ENCODE results near the gene SPATS2L. TPM values are rescaled to one million over a fixed set of nuclear protein-coding genes. Genes with fewer than 3 reads are reported as not detected.

Gene SPATS2L
- polyA plus RNA-seq, 2 of the 4 experiments (the other 2 are of a cell fraction) = 85.2 to 202 TPM

GRCh38 chr2:200471928-200472645, 165.6 kb downstream of the SPATS2L start:
- Histone ChIP-seq H3K4me1 (no peaks in the 10 kb centered on the region), H3K9me3 (no peaks in the 10 kb centered on the region), H3K4me3 (no peak overlapping the region), H3K4me2 (no peak overlapping the region), H3K27ac (peak overlapping the region in 1 of 2 experiments; percentile 56; a peak in 4 of 6 replicates)
- ChIA-PET POLR2A (no interaction called here), CTCF (interaction anchor here (0.6 to 6.4 kb wide), 34 partner anchors 10 to 502 kb away, joined by 3 to 76 read pairs (median 4); no protein-coding TSS in a partner anchor)
- TF ChIP-seq RCOR1 (IDR thresholded peaks at IDR 0.05; ENCODE audit: low read depth, low read length) (no peak), ESRRA (IDR thresholded peaks at IDR 0.05; ENCODE audit: borderline replicate concordance, low read length) (no peak), NR3C1 (IDR thresholded peaks at IDR 0.05) (no peak), HDAC2 (IDR thresholded peaks at IDR 0.05) (no peak)
- WGBS (ENCODE audit: missing lambda C conversion rate) = 81% methylated on average over 8 of the region's 8 CpGs
- ATAC-seq (no peak), DNase-seq (ENCODE audit: low read depth in 1 of 2, low spot score in 1 of 2) (no peak), FAIRE-seq (no peak)

DNA sequence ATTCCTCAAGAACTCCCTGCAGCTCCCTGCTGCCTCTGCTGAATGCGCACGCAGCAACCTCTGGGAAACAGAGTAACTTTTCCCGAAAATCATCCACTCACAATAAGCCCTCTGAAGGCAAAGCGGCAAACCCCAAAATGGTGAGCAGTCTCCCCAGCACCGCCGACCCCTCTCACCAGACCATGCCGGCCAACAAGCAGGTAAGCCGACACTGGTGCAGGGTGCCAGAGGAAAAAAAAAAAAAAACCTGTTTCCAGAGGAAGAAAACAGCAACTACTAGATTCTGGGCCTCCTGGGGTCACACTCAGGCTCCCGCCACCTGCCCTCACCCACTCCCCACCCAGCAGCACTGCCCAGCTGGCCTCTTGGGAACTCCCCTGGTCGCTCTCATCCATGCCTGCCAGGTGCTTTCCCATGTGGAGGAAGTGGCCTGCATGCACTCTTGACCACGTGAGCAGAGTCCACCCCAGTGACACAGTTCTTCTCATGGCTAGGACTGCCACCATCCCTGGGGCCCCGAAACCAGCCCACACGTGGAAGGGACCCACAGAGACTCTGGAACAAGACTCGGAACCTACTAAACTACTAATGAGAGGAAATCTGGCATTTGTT, 166.5 kb downstream of the SPATS2L start:
- H3K4me3 ChIP-seq = no peak overlapping the region
- H3K4me2 ChIP-seq = no peak overlapping the region
- no peak for FAIRE-seq
- peaks cover 2% of the 10 kb centered on the region; the same call in 1 of the 3 replicates for H3K4me1 ChIP-seq
- H3K27ac ChIP-seq = peak overlapping the region in 1 of 2 experiments; percentile 25; a peak in 1 of 6 replicates
- no peak for TF ChIP-seq SREBF2 (IDR thresholded peaks at IDR 0.05)
- TF ChIP-seq HOXA7 (CRISPR knock-in tag; IDR thresholded peaks at IDR 0.05) = no peak
- no peak for TF ChIP-seq CEBPB (IDR thresholded peaks at IDR 0.05)
- TF ChIP-seq, protein P1, sequence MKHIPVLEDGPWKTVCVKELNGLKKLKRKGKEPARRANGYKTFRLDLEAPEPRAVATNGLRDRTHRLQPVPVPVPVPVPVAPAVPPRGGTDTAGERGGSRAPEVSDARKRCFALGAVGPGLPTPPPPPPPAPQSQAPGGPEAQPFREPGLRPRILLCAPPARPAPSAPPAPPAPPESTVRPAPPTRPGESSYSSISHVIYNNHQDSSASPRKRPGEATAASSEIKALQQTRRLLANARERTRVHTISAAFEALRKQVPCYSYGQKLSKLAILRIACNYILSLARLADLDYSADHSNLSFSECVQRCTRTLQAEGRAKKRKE (CRISPR knock-in tag; IDR thresholded peaks at IDR 0.05; ENCODE audit: low read depth) = no peak
- no peak for TF ChIP-seq SMC3 (IDR thresholded peaks at IDR 0.05)
- ChIA-PET POLR2A (no interaction called here), CTCF (interaction anchor here (0.6 to 6.4 kb wide), 9 partner anchors 10 to 498 kb away, joined by 3 to 76 read pairs (median 9); no protein-coding TSS in a partner anchor)
- WGBS (ENCODE audit: missing lambda C conversion rate) = 91% methylated on average over 14 of the region's 14 CpGs
- no peak for ATAC-seq
- no peak for DNase-seq (ENCODE audit: low read depth in 1 of 2, low spot score in 1 of 2)
- H3K9me3 ChIP-seq = no peaks in the 10 kb centered on the region

DNA sequence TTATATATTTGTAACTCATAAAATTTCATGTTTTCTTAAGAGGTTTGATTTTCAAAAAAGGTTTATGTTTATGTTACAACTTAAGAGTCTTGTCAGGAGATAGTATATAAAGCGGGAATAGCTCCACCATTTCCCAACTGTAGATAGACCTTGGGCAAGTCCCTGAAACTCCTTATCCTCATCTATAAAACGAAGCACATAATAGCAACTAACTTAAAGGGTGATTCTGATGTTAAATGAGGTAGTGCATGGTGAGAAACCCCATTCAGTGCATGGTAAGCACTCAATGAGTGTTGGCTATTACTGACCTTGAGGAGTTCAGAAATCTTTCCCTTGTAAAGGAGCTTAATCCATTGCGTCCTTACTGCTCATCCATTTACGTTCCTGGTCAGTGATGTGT, 169.3 kb downstream of the SPATS2L start:
- FAIRE-seq (no peak), ATAC-seq (no peak), DNase-seq (ENCODE audit: low read depth in 1 of 2, low spot score in 1 of 2) (no peak)
- ChIA-PET CTCF (interaction anchor here (0.8 to 6.4 kb wide), 5 partner anchors 7 to 496 kb away, joined by 3 to 76 read pairs (median 3); no protein-coding TSS in a partner anchor), POLR2A (no interaction called here)
- Histone ChIP-seq H3K9me3 (no peaks in the 10 kb centered on the region), H3K4me3 (no peak overlapping the region), H3K27ac (0 out of 6 replicates have a peak overlapping the region, but pooled peaks of 1 of the 2 experiments have one; percentile 9), H3K4me2 (no peak overlapping the region), H3K4me1 (peaks cover 31% of the 10 kb centered on the region)
- TF ChIP-seq, protein P1 (CRISPR knock-in tag; IDR thresholded peaks at IDR 0.05; ENCODE audit: low read depth) = no peak
- no peak for TF ChIP-seq CHD4 (IDR thresholded peaks at IDR 0.05; ENCODE audit: borderline replicate concordance)
- TF ChIP-seq PHF8 (IDR thresholded peaks at IDR 0.05; ENCODE audit: borderline replicate concordance, low read depth) = no peak
- TF ChIP-seq MAFK (IDR thresholded peaks at IDR 0.05; ENCODE audit: partially characterized antibody) = no peak
- no peak for TF ChIP-seq FOXS1 (CRISPR knock-in tag; IDR thresholded peaks at IDR 0.05)
- no peak for TF ChIP-seq CBX8 (IDR thresholded peaks at IDR 0.05)
- 89% methylated on average over 4 of the region's 4 CpGs for WGBS (ENCODE audit: missing lambda C conversion rate)

- Histone ChIP-seq H3K4me3 (no peak overlapping the region), H3K4me1 (peaks cover 40% of the 10 kb centered on the region), H3K4me2 (no peak overlapping the region), H3K9me3 (no peaks in the 10 kb centered on the region), H3K27ac (peak overlapping the region in 1 of 2 experiments; percentile 64; a peak in 3 of 6 replicates)
- CTCF ChIA-PET = interaction anchor here (0.6 to 2.5 kb wide), 4 partner anchors 14 to 497 kb away, joined by 3 to 7 read pairs (median 3); no protein-coding TSS in a partner anchor
- no peak for FAIRE-seq
- TF ChIP-seq KDM5A (IDR thresholded peaks at IDR 0.05) = no peak
- no peak for TF ChIP-seq MAX (IDR thresholded peaks at IDR 0.05)
- no peak for TF ChIP-seq ZC3H11A (IDR thresholded peaks at IDR 0.05)
- no peak for TF ChIP-seq NR3C1 (IDR thresholded peaks at IDR 0.05)
- no peak for TF ChIP-seq USF2 (IDR thresholded peaks at IDR 0.05)
- TF ChIP-seq CHD2 (IDR thresholded peaks at IDR 0.05; ENCODE audit: low read length, partially characterized antibody) = no peak
- no peak for TF ChIP-seq BCL3 (IDR thresholded peaks at IDR 0.05)
- TF ChIP-seq ZNF302 (CRISPR knock-in tag; IDR thresholded peaks at IDR 0.05) = no peak
- TF ChIP-seq ZFP36 (IDR thresholded peaks at IDR 0.05; ENCODE audit: borderline replicate concordance, partially characterized antibody) = no peak
- no peak for TF ChIP-seq POLR2A (IDR thresholded peaks at IDR 0.05; ENCODE audit: low read length)
- DNase-seq (ENCODE audit: low read depth in 1 of 2, low spot score in 1 of 2) = no peak
- ATAC-seq = no peak
- POLR2A ChIA-PET = no interaction called here
- 92% methylated on average over 8 of the region's 8 CpGs for WGBS (ENCODE audit: missing lambda C conversion rate)
These were observed 170.3 kb downstream of the SPATS2L start for GRCh38 chr2:200476836-200477235.

Measured in A549 (cell line).